OCI-LY3 (cell line): ENCODE data around the gene CSNK2A2.
A peak's percentile ranks its signal among the peaks of the same experiment; 100 is the strongest.

Experiments
- H2AFZ ChIP-seq: fragments of 200-600, 300-600 bp; shearing (Covaris generic); 2 replicates; pipeline ENCODE4 v1.6.0; 2014; ENCODE audit warnings: antibody characterized with exemption, low read depth, low read length
- H3K27ac ChIP-seq: fragments of 200-600, 300-600 bp; sonication (generic); 2 replicates; pipeline ENCODE4 v1.5.1; 2014; ENCODE audit warnings: mild to moderate bottlenecking, low read length, moderate library complexity, mixed read lengths
- H3K27me3 ChIP-seq: fragments of 200-600, 300-600 bp; sonication (generic); 2 replicates; pipeline ENCODE4 v1.6.1; 2014; ENCODE audit warnings: low read depth, low read length, mixed read lengths
- H3K36me3 ChIP-seq: fragments of 200-600, 300-600 bp; sonication (generic); replicated peaks from 2 replicates; pipeline ENCODE3; 2014; ENCODE audit warnings: low read depth, low read length, mixed read lengths
- H3K4me1 ChIP-seq: fragments of 300-600, 200-600 bp; sonication (generic); 2 replicates; pipeline ENCODE4 v1.6.1; 2014; ENCODE audit warnings: low read length, mixed read lengths
- H3K4me2 ChIP-seq: fragments of 200-600, 300-600 bp; sonication (generic); 2 replicates; pipeline ENCODE4 v1.6.1; 2014; ENCODE audit warnings: low read length, mixed read lengths
- H3K4me3 ChIP-seq: fragments of 300-600, 200-600 bp; sonication (generic); 2 replicates; pipeline ENCODE4 v1.5.1; 2014; ENCODE audit warnings: antibody characterized with exemption, mild to moderate bottlenecking, low read length, moderate library complexity
- H3K79me2 ChIP-seq: fragments of 300-600, 200-600 bp; shearing (Covaris generic); 2 replicates; pipeline ENCODE4 v1.6.1; 2014; ENCODE audit warnings: mild to moderate bottlenecking, low read length, mixed read lengths
- H3K9ac ChIP-seq: fragments of 300-600, 200-600 bp; shearing (Covaris generic); 2 replicates; pipeline ENCODE4 v1.6.0; 2014; ENCODE audit warnings: mild to moderate bottlenecking, low read length, moderate library complexity
- H3K9me3 ChIP-seq: fragments of 200-600, 300-600 bp; shearing (Covaris generic); 2 replicates; pipeline ENCODE4 v1.6.1; 2014; ENCODE audit warnings: low read length, mixed read lengths; ENCODE audit not compliant: insufficient read depth
- H4K20me1 ChIP-seq: fragments of 200-600, 300-600 bp; sonication (generic); 2 replicates; pipeline ENCODE4 v1.6.1; 2016; ENCODE audit warnings: low read length, mixed read lengths; ENCODE audit not compliant: insufficient read depth
- CTCF ChIP-seq: fragments of 200-600, 300-600 bp; sonication (generic); IDR thresholded peaks from 2 replicates; pipeline ENCODE4 v1.5.1; 2014; ENCODE audit warnings: antibody characterized with exemption, low read length, low read depth
- EZH2phosphoT487 ChIP-seq: fragments of 200-600 bp; shearing (Covaris generic); IDR thresholded peaks from 2 replicates; pipeline ENCODE4 v1.6.1; 2018; ENCODE audit warnings: antibody characterized with exemption, mixed run types, low read depth

CSNK2A2 gene

GRCh38 chr16:58125781-58126335, 72.0 kb downstream of the CSNK2A2 start:
- no peak overlapping the region for H2AFZ ChIP-seq
- H3K9me3 ChIP-seq, result no peaks in the 10 kb centered on the region
- peaks cover 67% of the 10 kb centered on the region for H4K20me1 ChIP-seq
- H3K9ac ChIP-seq, result no peak overlapping the region
- TF ChIP-seq CTCF (peak; percentile 13; the same call in 1 of the 2 replicates), EZH2phosphoT487 (no peak)
- no peak overlapping the region for H3K4me2 ChIP-seq
- peaks cover 40% of the 10 kb centered on the region for H3K4me1 ChIP-seq
- peaks cover 9% of the 10 kb centered on the region for H3K36me3 ChIP-seq
- peaks cover 76% of the 10 kb centered on the region for H3K79me2 ChIP-seq
- no peaks in the 10 kb centered on the region for H3K27me3 ChIP-seq
- H3K4me3 ChIP-seq, result no peak overlapping the region
- no peak overlapping the region for H3K27ac ChIP-seq

- Histone ChIP-seq H4K20me1 (peaks cover 75% of the 10 kb centered on the region), H3K4me2 (no peak overlapping the region), H3K36me3 (peaks cover 9% of the 10 kb centered on the region), H3K79me2 (peaks cover 85% of the 10 kb centered on the region), H3K9me3 (no peaks in the 10 kb centered on the region), H3K4me3 (no peak overlapping the region), H3K9ac (no peak overlapping the region), H3K4me1 (peaks cover 40% of the 10 kb centered on the region), H2AFZ (no peak overlapping the region), H3K27ac (no peak overlapping the region), H3K27me3 (no peaks in the 10 kb centered on the region)
- no peak for TF ChIP-seq EZH2phosphoT487
- TF ChIP-seq CTCF, result no peak
Measured at GRCh38 chr16:58125041-58125440, 72.9 kb downstream of the CSNK2A2 start.

- Histone ChIP-seq H3K4me1 (peaks cover 36% of the 10 kb centered on the region), H3K4me2 (peak overlapping the region; percentile 19; the same call in 1 of the 2 replicates)
Measured at GRCh38 chr16:58124601-58124915, 73.3 kb downstream of the CSNK2A2 start.

More at GRCh38 chr16:58124601-58124915, 73.3 kb downstream of the CSNK2A2 start:
- no peak overlapping the region for H3K4me3 ChIP-seq
- peaks cover 75% of the 10 kb centered on the region for H4K20me1 ChIP-seq
- H2AFZ ChIP-seq, result no peak overlapping the region
- H3K27me3 ChIP-seq, result no peaks in the 10 kb centered on the region
- no peak overlapping the region for H3K27ac ChIP-seq
- H3K9ac ChIP-seq, result no peak overlapping the region
- peaks cover 9% of the 10 kb centered on the region for H3K36me3 ChIP-seq
- no peak for TF ChIP-seq CTCF
- no peak for TF ChIP-seq EZH2phosphoT487
- no peaks in the 10 kb centered on the region for H3K9me3 ChIP-seq
- H3K79me2 ChIP-seq, result peaks cover 89% of the 10 kb centered on the region
